Measurements from ENCODE around the gene MVB12B.

- TF ChIP-seq GATA2 (IDR thresholded peaks at IDR 0.05; ENCODE audit: low read depth, low read length) (no peak), GATA3 (IDR thresholded peaks at IDR 0.05; ENCODE audit: low read depth, low read length) (no peak)
These were observed 47.7 kb downstream of the MVB12B start for GRCh38 chr9:126374366-126374781.
